Measurements from ENCODE around the gene BMP8B.

The BMP8B gene

GRCh38 chr1:39722495-39722894 lies 66.2 kb downstream of the BMP8B start:
- no peak for DNase-seq (ENCODE audit: low read depth)

GRCh38 chr1:39721664-39722063 lies 67.0 kb downstream of the BMP8B start:
- no peak for DNase-seq (ENCODE audit: low read depth)

GRCh38 chr1:39720094-39720999 lies 68.3 kb downstream of the BMP8B start:
- no peak for DNase-seq (ENCODE audit: low read depth)

- DNase-seq (ENCODE audit: low read depth): no peak
These were observed 70.9 kb downstream of the BMP8B start for GRCh38 chr1:39717809-39718208.

GRCh38 chr1:39713557-39713956 lies 75.1 kb downstream of the BMP8B start:
- DNase-seq (ENCODE audit: low read depth): no peak

DNA sequence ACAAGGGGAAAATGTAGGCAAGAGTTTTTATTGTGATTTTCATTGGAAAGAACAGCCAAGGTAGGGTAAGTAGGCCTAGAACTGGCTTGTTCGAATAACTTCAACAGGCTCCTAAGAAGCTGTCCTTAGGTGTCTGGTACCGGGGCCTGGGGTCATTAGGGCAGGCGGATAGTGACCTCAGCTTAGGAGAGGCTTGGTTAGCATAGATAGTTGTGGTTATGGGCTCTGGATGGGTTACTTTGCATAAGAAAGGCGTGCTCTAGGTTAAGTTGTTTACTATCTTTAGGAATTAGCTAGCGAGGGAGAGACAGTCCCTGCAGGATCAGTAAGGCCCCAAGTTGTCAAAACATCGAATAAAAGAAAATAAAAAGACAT lies 76.7 kb downstream of the BMP8B start:
- no peak for DNase-seq (ENCODE audit: low read depth)

- no peak for DNase-seq (ENCODE audit: low read depth)
These were observed 77.3 kb downstream of the BMP8B start for GRCh38 chr1:39711104-39711965.

DNA sequence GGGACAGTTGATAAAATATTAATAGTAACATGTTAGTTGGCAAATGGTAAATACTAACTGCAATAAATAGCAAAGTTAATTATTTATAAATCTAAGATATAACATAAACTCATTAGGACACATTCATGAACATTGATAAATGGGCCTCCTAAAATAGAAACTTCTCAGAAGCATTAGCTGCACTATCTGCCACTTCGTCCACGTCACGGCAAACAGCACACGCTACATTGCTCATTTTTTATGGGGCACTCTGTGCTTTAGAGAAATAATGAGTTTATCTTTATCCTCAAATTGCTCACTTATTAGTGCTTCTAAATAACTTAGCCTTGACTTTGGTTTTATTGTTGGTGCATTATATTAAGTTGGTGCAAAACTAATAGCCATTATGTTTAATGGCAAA lies 81.2 kb downstream of the BMP8B start:
- no peak for DNase-seq (ENCODE audit: low read depth)
